ENCODE measurements around the gene TUBB6.

The TUBB6 gene

GRCh38 chr18:12291161-12291560 is 16.9 kb upstream of the TUBB6 start:
- no peak for DNase-seq (ENCODE audit: low read depth, low spot score)

- no peak for DNase-seq (ENCODE audit: low read depth, low spot score)
Measured at GRCh38 chr18:12291690-12292089, 16.4 kb upstream of the TUBB6 start.

- DNase-seq (ENCODE audit: low read depth, low spot score) = no peak
Measured at GRCh38 chr18:12293831-12294230, 14.2 kb upstream of the TUBB6 start.

- DNase-seq (ENCODE audit: low read depth, low spot score) = no peak
Measured at GRCh38 chr18:12295389-12296086, 12.5 kb upstream of the TUBB6 start.

GRCh38 chr18:12296087-12296403 is 12.0 kb upstream of the TUBB6 start:
- no peak for DNase-seq (ENCODE audit: low read depth, low spot score)

- no peak for DNase-seq (ENCODE audit: low read depth, low spot score)
Measured at GRCh38 chr18:12296457-12296856, 11.6 kb upstream of the TUBB6 start.

GRCh38 chr18:12299862-12300261 is 8.2 kb upstream of the TUBB6 start:
- DNase-seq (ENCODE audit: low read depth, low spot score) = no peak

- no peak for DNase-seq (ENCODE audit: low read depth, low spot score)
Measured at GRCh38 chr18:12301263-12302005, 6.6 kb upstream of the TUBB6 start.

GRCh38 chr18:12302391-12303147 is 5.5 kb upstream of the TUBB6 start:
- DNase-seq (ENCODE audit: low read depth, low spot score) = no peak

- no peak for DNase-seq (ENCODE audit: low read depth, low spot score)
Measured at GRCh38 chr18:12304351-12305210, 3.5 kb upstream of the TUBB6 start.

GRCh38 chr18:12305211-12305610 is 2.8 kb upstream of the TUBB6 start:
- DNase-seq (ENCODE audit: low read depth, low spot score) = no peak

- DNase-seq (ENCODE audit: low read depth, low spot score) = no peak
Measured at GRCh38 chr18:12305930-12306629, 2.0 kb upstream of the TUBB6 start.

- no peak for DNase-seq (ENCODE audit: low read depth, low spot score)
Measured at GRCh38 chr18:12306752-12307700, 1.0 kb upstream of the TUBB6 start.

- no peak for DNase-seq (ENCODE audit: low read depth, low spot score)
Measured at GRCh38 chr18:12308386-12309100, 502 bp downstream of the TUBB6 start.

GRCh38 chr18:12309683-12310198 is 1.7 kb downstream of the TUBB6 start:
- no peak for DNase-seq (ENCODE audit: low read depth, low spot score)

- DNase-seq (ENCODE audit: low read depth, low spot score) = no peak
Measured at GRCh38 chr18:12310762-12311161, 2.7 kb downstream of the TUBB6 start.

- DNase-seq (ENCODE audit: low read depth, low spot score) = no peak
Measured at GRCh38 chr18:12312976-12313375, 4.9 kb downstream of the TUBB6 start.

GRCh38 chr18:12313530-12314245 is 5.6 kb downstream of the TUBB6 start:
- DNase-seq (ENCODE audit: low read depth, low spot score) = no peak

Measured in iPS DF 19.7 (cell line).